HepG2 (cell line): ENCODE data around the gene ADGRD1. TPM values are rescaled to one million over a fixed set of nuclear protein-coding genes. Genes with fewer than 3 reads are reported as not detected.

ENCODE experiments used
- ATAC-seq: fragments of 200-7000 bp; cut with Tn5 transposase; 3 replicates; pipeline ENCODE4 v1.9.1; 2020; ENCODE audit warnings: mild to moderate bottlenecking, moderate library complexity
- BruUV-seq: library from RNA; stranded (reverse); fragments of 400-500 nt; replicated peaks from 2 replicates; lab custom pipeline; 2021; lab: Mats Ljungman, UMichigan
- CTCF ChIA-PET: fragments of 300-600 bp; formaldehyde crosslinking; extraction: SDS; loops from one replicate; lab custom pipeline; 2021; ENCODE audit warnings: low total read pairs, inconsistent platforms, low intra/inter-chr PET ratio; lab: Yijun Ruan, JAX
- POLR2A ChIA-PET: fragments of 350-600 bp; sonication (Branson Sonifier 250); formaldehyde crosslinking; loops from one replicate; lab custom pipeline; 2020; ENCODE audit warnings: antibody characterized with exemption, inconsistent platforms; lab: Yijun Ruan, JAX
- DNase-seq: peaks from one replicate; pipeline ENCODE4 v3.0.0-alpha.2; 2015; ENCODE audit warnings: low spot score
- FAIRE-seq: peaks from 3 replicates; lab custom pipeline; 2011; peaks lifted over from hg19 to GRCh38; lab: Jason Lieb, UNC
- H2AFZ ChIP-seq: one replicate; pipeline ENCODE4 v1.6.1; 2011; ENCODE audit warnings: low read length, inconsistent platforms
- H3K27ac ChIP-seq: fragments of 300-600 bp; 3 replicates; pipeline ENCODE4 v1.8.0; 2011; ENCODE audit warnings: mixed run types, mild to moderate bottlenecking, mixed read lengths, low read length, inconsistent platforms; ENCODE audit not compliant: insufficient read depth; ENCODE audit errors: extremely low read length
- H3K27me3 ChIP-seq, 2 experiments: fragments of 200-600 bp in 1 of 2; 2 replicates in 1 of 2; 3 replicates in 1 of 2; pipeline versions ENCODE4 v1.6.0 to v1.8.0; 2011; ENCODE audit warnings: low read length in 2 of 2, mild to moderate bottlenecking in 2 of 2, moderate library complexity in 2 of 2, inconsistent platforms in 1 of 2; ENCODE audit not compliant: insufficient read depth in 2 of 2, control insufficient read depth in 1 of 2
- H3K36me3 ChIP-seq, 2 experiments: fragments of 200-600 bp in 1 of 2; replicated peaks in 1 of 2; 2 replicates in 1 of 2; 3 replicates in 1 of 2; pipeline versions ENCODE4 v1.5.1 to v1.8.0; 2011; ENCODE audit warnings: low read length in 2 of 2, inconsistent platforms in 1 of 2; ENCODE audit not compliant: insufficient read depth in 2 of 2, control insufficient read depth in 1 of 2
- H3K4me1 ChIP-seq: 2 replicates; pipeline ENCODE4 v1.5.1; 2012; ENCODE audit warnings: low read length, inconsistent platforms; ENCODE audit not compliant: insufficient read depth
- H3K4me2 ChIP-seq: 2 replicates; pipeline ENCODE4 v1.6.0; 2011; ENCODE audit warnings: low read depth, low read length, inconsistent platforms
- H3K4me3 ChIP-seq, 3 experiments: fragments of 200-600 bp in 1 of 3; sonication (generic), shearing (Covaris generic) in 1 of 3; replicated peaks in 1 of 3; 2 replicates each; pipeline ENCODE4 v1.5.1; 2011 to 2016; ENCODE audit warnings: low read length in 3 of 3, inconsistent platforms in 2 of 3, low read depth in 2 of 3, mild to moderate bottlenecking in 2 of 3, control low read depth in 1 of 3, mixed read lengths in 1 of 3; ENCODE audit not compliant: insufficient read depth in 1 of 3
- H3K79me2 ChIP-seq: one replicate; pipeline ENCODE4 v1.6.1; 2011; ENCODE audit warnings: low read length, inconsistent platforms; ENCODE audit not compliant: insufficient read depth
- H3K9ac ChIP-seq: 2 replicates; pipeline ENCODE4 v1.6.0; 2011; ENCODE audit warnings: mild to moderate bottlenecking, low read depth, low read length, inconsistent platforms; ENCODE audit not compliant: insufficient read depth
- H3K9me3 ChIP-seq: 2 replicates; pipeline ENCODE4 v1.5.1; 2012; ENCODE audit warnings: mild to moderate bottlenecking, low read length
- H4K20me1 ChIP-seq: 2 replicates; pipeline ENCODE4 v1.6.0; 2011; ENCODE audit warnings: inconsistent platforms, mild to moderate bottlenecking, low read length, moderate library complexity; ENCODE audit not compliant: insufficient read depth
- ELF3 ChIP-seq: IDR thresholded peaks from 2 replicates; pipeline ENCODE4 v1.6.1; 2016; ENCODE audit warnings: missing genetic modification reagents, missing compliant biosample characterization
- HNRNPL ChIP-seq: fragments of 200-400 bp; formaldehyde crosslinking; IDR thresholded peaks from 2 replicates; pipeline ENCODE4 v1.6.1; 2017; ENCODE audit warnings: mild to moderate bottlenecking, low read depth, low read length
- MATR3 ChIP-seq: sonication (generic); formaldehyde crosslinking; IDR thresholded peaks from 2 replicates; pipeline ENCODE4 v1.4.0; 2020; ENCODE audit warnings: missing genetic modification reagents
- NAIF1 ChIP-seq: sonication (generic); formaldehyde crosslinking; IDR thresholded peaks from 2 replicates; pipeline ENCODE4 v1.5.0; 2020; ENCODE audit warnings: mild to moderate bottlenecking, missing genetic modification reagents, borderline replicate concordance
- NRL ChIP-seq: sonication (generic); formaldehyde crosslinking; IDR thresholded peaks from 2 replicates; pipeline ENCODE4 v1.5.0; 2020; ENCODE audit warnings: missing genetic modification reagents, mild to moderate bottlenecking, moderate library complexity, borderline replicate concordance
- SETDB1 ChIP-seq: sonication (generic); formaldehyde crosslinking; IDR thresholded peaks from 2 replicates; pipeline ENCODE4 v1.5.1; 2020; ENCODE audit warnings: missing genetic modification reagents, mild to moderate bottlenecking, borderline replicate concordance
- SKI ChIP-seq: fragments of 450-650 bp; IDR thresholded peaks from one replicate; pipeline ENCODE4 v1.6.1; 2018; ENCODE audit warnings: mild to moderate bottlenecking; ENCODE audit not compliant: partially characterized antibody
- SSRP1 ChIP-seq: IDR thresholded peaks from 2 replicates; pipeline ENCODE4 v1.6.1; 2016; ENCODE audit warnings: control low read depth
- ZBTB4 ChIP-seq: sonication (generic); formaldehyde crosslinking; IDR thresholded peaks from 2 replicates; pipeline ENCODE4 v1.4.0; 2020; ENCODE audit warnings: missing genetic modification reagents, mild to moderate bottlenecking, borderline replicate concordance
- ZFP36 ChIP-seq: fragments of 150-350 bp; IDR thresholded peaks from 2 replicates; pipeline ENCODE4 v1.6.1; 2018; ENCODE audit warnings: borderline replicate concordance, low read length, low read depth; ENCODE audit not compliant: partially characterized antibody
- ZNF468 ChIP-seq: sonication (generic); formaldehyde crosslinking; IDR thresholded peaks from 2 replicates; pipeline ENCODE4 v1.8.0; 2022; ENCODE audit warnings: mild to moderate bottlenecking, moderate library complexity, missing genetic modification reagents
- ZNF530 ChIP-seq: sonication (generic); formaldehyde crosslinking; IDR thresholded peaks from 2 replicates; pipeline ENCODE4 v1.5.0; 2020; ENCODE audit warnings: low read depth, mild to moderate bottlenecking, missing genetic modification reagents
- ZNF761 ChIP-seq: sonication (generic); formaldehyde crosslinking; conservative IDR thresholded peaks from 2 replicates; pipeline ENCODE4 v1.4.0; 2020; ENCODE audit warnings: mild to moderate bottlenecking, missing genetic modification reagents
- WGBS: methylation state at CpG from one replicate; pipeline ENCODE4 v1.1.6; 2017; ENCODE audit warnings: low lambda C conversion rate; 5-methylcytosine and 5-hydroxymethylcytosine counted together
- in situ Hi-C: cut with HindIII; loops from 2 replicates; pipeline ENCODE4 v1.10.0; 2017; ENCODE audit warnings: low pct_unique_long_range_greater_than_20kb; ENCODE audit not compliant: extremely low pct_ligation_motif_present
- intact Hi-C: fragments of 100-400 bp; cut with micrococcal nuclease; formaldehyde crosslinking; loops from one replicate; pipeline ENCODE4 v1.10.0; 2022; ENCODE audit not compliant: unreplicated experiment
- polyA plus RNA-seq, 8 experiments: library from polyadenylated mRNA; depleted of rRNA in 3 of 8; stranded (reverse) in 7 of 8; unstranded in 1 of 8; fragments of >200 nt; fragmentation: Illumina TruSeq in 4 of 8; extraction: Trizol in 4 of 8; gene quantifications; 2 replicates each; pipeline versions ENCODE4 v1.2.1 to v1.2.3, GENCODE V29; 2011 to 2016; ENCODE audit warnings: low read depth in 4 of 8, missing spikeins in 1 of 8, mixed read lengths in 1 of 8; ENCODE audit not compliant: insufficient read depth in 1 of 8
- total RNA-seq, 5 experiments: library from RNA; depleted of rRNA; stranded (reverse); fragments of >200 nt; fragmentation: Illumina TruSeq; extraction: Trizol; gene quantifications; 2 replicates each; pipeline ENCODE4 v1.2.3, GENCODE V29; 2016; ENCODE audit warnings: low read depth in 1 of 5

ADGRD1 gene
- total and polyA plus RNA-seq, 2 of the 13 experiments (the other 11 are each of a cell fraction or from before 2014, with no cell fraction given), result 0.46 to 12.4 TPM

- DNase-seq (no peak), FAIRE-seq (no peak), ATAC-seq (no peak)
- Histone ChIP-seq H3K4me1 (peaks cover 32% of the 10 kb centered on the region), H3K4me3 (no peak overlapping the region), H3K27me3 (peaks cover 0 to 1% of the 10 kb centered on the region in 2 experiments; a peak in 1 of 5 replicates), H3K79me2 (no peaks in the 10 kb centered on the region), H3K9ac (no peak overlapping the region), H3K4me2 (no peak overlapping the region), H2AFZ (no peak overlapping the region), H3K9me3 (no peaks in the 10 kb centered on the region), H4K20me1 (no peaks in the 10 kb centered on the region), H3K36me3 (peaks cover 0 to 3% of the 10 kb centered on the region in 2 experiments; a peak in 1 of 5 replicates), H3K27ac (no peak overlapping the region)
- CTCF ChIA-PET, result no interaction called here
- 48% methylated on average over 2 of the region's 13 CpGs for WGBS
- intact Hi-C loops, result no loop called here
- POLR2A ChIA-PET, result no interaction called here
- TF ChIP-seq SSRP1 (CRISPR knock-in tag), result no peak
- TF ChIP-seq MATR3, result no peak
- no peak for TF ChIP-seq NRL
- TF ChIP-seq ELF3 (CRISPR knock-in tag), result no peak
- no peak for TF ChIP-seq ZNF468
- TF ChIP-seq SKI, result no peak
- no peak for TF ChIP-seq ZNF761 (CRISPR knock-in tag)
- no peak for TF ChIP-seq ZBTB4 (CRISPR knock-in tag)
- TF ChIP-seq NAIF1 (CRISPR knock-in tag), result no peak
- no peak for TF ChIP-seq ZNF530
- no peak for TF ChIP-seq ZFP36
- no peak for TF ChIP-seq SETDB1
- no peak for TF ChIP-seq HNRNPL
- in situ Hi-C loops, result no loop called here
- no TSS peak for BruUV-seq
Measured at GRCh38 chr12:131020326-131021153, 66.8 kb downstream of the ADGRD1 start.
